PC-9 (cell line): Measurements from ENCODE around the gene CDKN2C. TPM values are rescaled to one million over a fixed set of nuclear protein-coding genes. Genes with fewer than 3 reads are reported as not detected.

Experiments
- BruUV-seq: library from RNA; stranded (reverse); fragments of 400-500 nt; replicated peaks from 2 replicates; lab custom pipeline; 2021; lab: Mats Ljungman, UMichigan
- CTCF ChIA-PET: fragments of 300-600 bp; sonication (Branson Sonifier 250); formaldehyde crosslinking; loops from one replicate; lab custom pipeline; 2022; ENCODE audit warnings: antibody characterized with exemption; lab: Charles Lee
- POLR2A ChIA-PET: fragments of 300-600 bp; sonication (Branson Sonifier 250); formaldehyde crosslinking; loops from one replicate; lab custom pipeline; 2022; ENCODE audit warnings: antibody characterized with exemption; ENCODE audit not compliant: unreplicated experiment; lab: Charles Lee
- DNase-seq, 2 experiments: peaks; one replicate each; pipeline versions ENCODE4 v3.0.0 to v3.0.0-alpha.2; 2015 to 2022; ENCODE audit warnings: mixed read lengths in 1 of 2
- H2AFZ ChIP-seq: fragments of 200-600 bp; sonication (generic); 2 replicates; pipeline ENCODE4 v1.8.1; 2017; ENCODE audit warnings: antibody characterized with exemption
- H3F3A ChIP-seq: fragments of 200-600 bp; sonication (generic); 2 replicates; pipeline ENCODE4 v1.8.1; 2017; ENCODE audit warnings: antibody characterized with exemption, mild to moderate bottlenecking, low read depth; ENCODE audit not compliant: insufficient read depth
- H3K27ac ChIP-seq: fragments of 200-600 bp; sonication (generic); 2 replicates; pipeline ENCODE4 v1.6.1; 2016; ENCODE audit warnings: mixed run types
- H3K27me3 ChIP-seq: fragments of 200-600 bp; sonication (generic); 2 replicates; pipeline ENCODE4 v1.6.1; 2016; ENCODE audit warnings: low read depth, mixed run types; ENCODE audit not compliant: insufficient read depth
- H3K36me3 ChIP-seq: fragments of 200-600 bp; sonication (generic); 2 replicates; pipeline ENCODE4 v1.6.1; 2016; ENCODE audit warnings: low read depth, mixed run types
- H3K4me1 ChIP-seq: fragments of 200-600 bp; sonication (generic); replicated peaks from 2 replicates; pipeline ENCODE4 v1.6.1; 2016; ENCODE audit warnings: mixed run types; ENCODE audit not compliant: insufficient read depth
- H3K4me2 ChIP-seq: fragments of 200-600 bp; sonication (generic); 2 replicates; pipeline ENCODE4 v1.6.1; 2017; ENCODE audit warnings: mixed run types
- H3K4me3 ChIP-seq: fragments of 200-600 bp; sonication (generic); 2 replicates; pipeline ENCODE4 v1.6.1; 2016; ENCODE audit warnings: mixed run types
- H3K79me2 ChIP-seq: fragments of 200-600 bp; sonication (generic); 2 replicates; pipeline ENCODE4 v1.6.1; 2017; ENCODE audit warnings: low read depth, mixed run types
- H3K9me2 ChIP-seq: fragments of 200-600 bp; sonication (generic); 2 replicates; pipeline ENCODE4 v1.8.1; 2017; ENCODE audit warnings: mild to moderate bottlenecking; ENCODE audit not compliant: insufficient read depth
- H3K9me3 ChIP-seq: fragments of 200-600 bp; sonication (generic); 2 replicates; pipeline ENCODE4 v1.8.1; 2016; ENCODE audit warnings: low read depth; ENCODE audit not compliant: insufficient read depth
- H4K20me1 ChIP-seq: fragments of 200-600 bp; sonication (generic); 2 replicates; pipeline ENCODE4 v1.8.1; 2017; ENCODE audit not compliant: insufficient read depth
- CTCF ChIP-seq: fragments of 200-600 bp; sonication (generic); conservative IDR thresholded peaks from 2 replicates; pipeline ENCODE4 v1.6.1; 2017; ENCODE audit warnings: mixed run types, antibody characterized with exemption, mild to moderate bottlenecking, moderate library complexity
- EZH2 ChIP-seq: fragments of 200-600 bp; sonication (generic); IDR thresholded peaks from 2 replicates; pipeline ENCODE4 v1.8.0; 2017; ENCODE audit warnings: antibody characterized with exemption, low read depth
- intact Hi-C: fragments of 100-400 bp; cut with micrococcal nuclease; formaldehyde crosslinking; loops from one replicate; pipeline ENCODE4 v1.10.0; 2022; ENCODE audit not compliant: unreplicated experiment
- total RNA-seq: library from RNA; stranded (reverse); gene quantifications from 2 replicates; pipeline ENCODE4 v1.2.3, GENCODE V29; 2021

The CDKN2C gene
- total RNA-seq, 1 experiment from 2014 or later, result 17.1 TPM

- Histone ChIP-seq H3K27me3 (no peaks in the 10 kb centered on the region), H3F3A (no peaks in the 10 kb centered on the region; the same call in none of the 2 replicates), H3K27ac (no peak overlapping the region), H2AFZ (no peak overlapping the region), H3K79me2 (no peaks in the 10 kb centered on the region), H4K20me1 (no peaks in the 10 kb centered on the region), H3K9me2 (no peaks in the 10 kb centered on the region), H3K4me1 (peaks cover 23% of the 10 kb centered on the region), H3K4me3 (no peak overlapping the region), H3K4me2 (no peak overlapping the region), H3K36me3 (no peaks in the 10 kb centered on the region), H3K9me3 (no peaks in the 10 kb centered on the region)
- intact Hi-C loops, result loop anchor here (5.0 kb wide), 2 partner anchors 98 to 102 kb away; no protein-coding TSS in a partner anchor
- BruUV-seq, result no TSS peak
- DNase-seq, result no peak
- ChIA-PET CTCF (no interaction called here), POLR2A (no interaction called here)
- TF ChIP-seq CTCF (no peak), EZH2 (no peak)
These were observed 4.5 kb downstream of the CDKN2C start for GRCh38 chr1:50974618-50974935.

DNA sequence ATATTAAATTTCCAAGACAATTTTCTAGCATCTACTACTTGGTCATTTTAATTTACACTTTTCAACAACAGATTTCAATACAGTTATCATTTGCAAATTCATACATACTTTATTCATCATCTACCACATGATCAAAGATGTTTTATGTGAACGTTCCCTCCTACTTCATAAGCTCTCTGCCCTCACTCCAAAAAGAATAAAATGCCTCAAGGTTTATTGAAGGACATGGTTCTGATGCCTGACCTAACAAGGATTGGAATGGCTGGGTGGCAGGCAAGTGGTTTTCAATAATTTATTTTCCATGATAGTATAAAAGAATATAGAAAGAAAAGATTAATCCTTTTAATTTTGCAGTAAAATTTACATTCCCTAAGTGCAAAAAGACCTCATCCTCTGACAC is 5.4 kb downstream of the CDKN2C start:
- H3K4me2 ChIP-seq, result no peak overlapping the region
- H3K9me3 ChIP-seq, result no peaks in the 10 kb centered on the region
- no peaks in the 10 kb centered on the region for H4K20me1 ChIP-seq
- BruUV-seq, result no TSS peak
- TF ChIP-seq EZH2, result no peak
- no peak for TF ChIP-seq CTCF
- H3K9me2 ChIP-seq, result no peaks in the 10 kb centered on the region
- H3K27me3 ChIP-seq, result no peaks in the 10 kb centered on the region
- intact Hi-C loops, result no loop called here
- H3K36me3 ChIP-seq, result no peaks in the 10 kb centered on the region
- H3K4me3 ChIP-seq, result no peak overlapping the region
- no peak overlapping the region for H3K27ac ChIP-seq
- ChIA-PET CTCF (no interaction called here), POLR2A (no interaction called here)
- DNase-seq, result no peak
- no peak overlapping the region for H2AFZ ChIP-seq
- H3F3A ChIP-seq, result no peaks in the 10 kb centered on the region; the same call in none of the 2 replicates
- no peaks in the 10 kb centered on the region for H3K79me2 ChIP-seq
- peaks cover 22% of the 10 kb centered on the region for H3K4me1 ChIP-seq

DNA sequence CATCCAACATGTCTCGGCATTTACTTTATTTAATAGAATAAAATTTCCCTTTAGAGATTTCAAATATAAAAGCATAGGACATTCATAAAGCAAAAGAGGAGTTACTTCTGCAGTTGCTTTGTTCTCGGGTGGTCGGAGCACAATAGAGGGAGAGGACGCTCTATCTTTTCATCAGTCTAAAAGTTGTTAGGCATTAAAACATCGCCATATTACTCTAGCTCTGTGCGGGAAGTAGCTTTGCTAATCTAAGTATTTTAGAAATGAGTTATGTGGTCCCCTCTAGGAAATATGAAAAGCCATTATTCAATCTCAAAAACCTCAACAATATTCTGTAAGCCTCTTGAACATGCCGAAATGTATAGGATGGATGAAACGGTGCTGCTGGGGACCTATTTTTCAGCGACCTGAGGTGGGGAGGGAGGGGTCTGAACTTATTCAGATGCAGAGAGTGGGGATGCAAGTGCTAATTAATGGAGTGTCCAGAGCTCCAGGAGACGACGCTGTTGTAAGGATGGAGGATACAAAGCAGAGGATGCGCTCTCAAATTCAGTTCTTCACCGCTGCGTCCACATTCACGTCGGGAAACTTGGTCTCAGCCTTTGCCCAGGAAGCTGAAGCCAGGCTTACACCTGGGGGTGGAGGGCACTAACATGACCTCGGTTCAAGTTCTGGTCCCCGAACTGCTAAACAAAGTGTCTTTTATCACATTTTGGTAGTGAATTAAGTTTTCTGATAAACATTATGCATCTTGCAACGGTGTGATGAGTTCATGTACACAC is 6.3 kb downstream of the CDKN2C start:
- Histone ChIP-seq H3K4me2 (no peak overlapping the region), H3K27me3 (no peaks in the 10 kb centered on the region), H3K79me2 (no peaks in the 10 kb centered on the region), H3K36me3 (no peaks in the 10 kb centered on the region), H3F3A (no peaks in the 10 kb centered on the region; the same call in 1 of the 2 replicates), H3K9me2 (no peaks in the 10 kb centered on the region), H2AFZ (no peak overlapping the region), H3K9me3 (no peaks in the 10 kb centered on the region), H4K20me1 (no peaks in the 10 kb centered on the region), H3K4me3 (no peak overlapping the region), H3K4me1 (peaks cover 13% of the 10 kb centered on the region), H3K27ac (no peak overlapping the region)
- POLR2A ChIA-PET, result no interaction called here
- TF ChIP-seq EZH2 (no peak), CTCF (no peak)
- CTCF ChIA-PET, result no interaction called here
- intact Hi-C loops, result no loop called here
- no peak for DNase-seq
- no TSS peak for BruUV-seq
